GDM1 (cell line): Measurements from ENCODE around the gene C1orf198.

Source experiments
- DNase-seq: peaks from one replicate; lab custom pipeline; 2025; lab: John Stamatoyannopoulos, UW

Gene C1orf198

GRCh38 chr1:230832476-230832875 lies 35.8 kb downstream of the C1orf198 start:
- no peak for DNase-seq

DNA sequence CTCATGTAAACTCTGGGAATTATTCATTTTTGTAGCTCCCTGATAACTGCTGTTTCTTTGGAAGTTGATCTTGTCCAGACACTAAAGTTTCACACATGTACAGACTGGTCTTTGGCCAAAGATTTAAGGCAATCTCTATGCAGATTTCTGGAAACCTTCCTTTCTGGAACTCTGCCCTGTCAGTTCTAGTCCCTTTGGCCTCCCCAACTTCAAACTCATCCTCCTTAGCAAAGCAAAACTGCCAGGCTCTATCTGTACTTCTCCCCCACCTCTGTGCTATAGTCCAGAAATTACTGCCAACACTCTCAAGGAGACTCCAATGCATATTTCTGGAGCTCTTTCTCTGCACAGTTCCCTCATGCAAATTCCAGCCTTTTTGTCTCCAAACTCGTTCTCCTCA lies 36.5 kb downstream of the C1orf198 start:
- DNase-seq: no peak

- DNase-seq: no peak
Measured at GRCh38 chr1:230828421-230828820, 39.9 kb downstream of the C1orf198 start.

- no peak for DNase-seq
Measured at GRCh38 chr1:230827801-230828200, 40.5 kb downstream of the C1orf198 start.

DNA sequence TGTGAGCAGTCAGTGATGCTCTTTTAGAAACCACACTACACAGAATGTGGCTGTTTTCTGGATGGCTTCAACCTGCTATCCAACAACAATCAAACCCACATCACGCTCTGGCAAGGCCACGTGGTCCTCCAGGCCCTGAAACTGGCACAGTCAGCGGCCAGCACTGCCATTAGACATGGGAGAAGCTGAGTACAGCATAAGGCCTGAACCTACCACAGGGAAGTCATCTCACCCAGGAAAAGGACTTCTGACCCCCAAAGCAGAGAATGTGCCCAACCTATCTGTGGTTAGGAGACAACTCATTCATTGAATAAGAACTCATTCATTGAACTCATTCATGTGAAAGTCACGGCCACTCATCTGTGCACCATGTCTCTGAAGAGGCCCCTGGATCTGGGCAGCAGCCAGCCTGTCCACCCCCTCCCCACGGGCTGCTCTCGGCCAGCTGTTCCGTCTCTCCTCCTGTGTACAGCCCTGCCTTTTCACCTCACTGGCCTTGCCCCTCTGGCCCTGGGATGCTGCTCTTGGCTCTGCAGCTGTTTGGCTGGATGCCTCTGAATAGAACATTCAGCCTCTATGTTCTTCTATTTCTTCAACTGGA lies 41.1 kb downstream of the C1orf198 start:
- DNase-seq: no peak

DNA sequence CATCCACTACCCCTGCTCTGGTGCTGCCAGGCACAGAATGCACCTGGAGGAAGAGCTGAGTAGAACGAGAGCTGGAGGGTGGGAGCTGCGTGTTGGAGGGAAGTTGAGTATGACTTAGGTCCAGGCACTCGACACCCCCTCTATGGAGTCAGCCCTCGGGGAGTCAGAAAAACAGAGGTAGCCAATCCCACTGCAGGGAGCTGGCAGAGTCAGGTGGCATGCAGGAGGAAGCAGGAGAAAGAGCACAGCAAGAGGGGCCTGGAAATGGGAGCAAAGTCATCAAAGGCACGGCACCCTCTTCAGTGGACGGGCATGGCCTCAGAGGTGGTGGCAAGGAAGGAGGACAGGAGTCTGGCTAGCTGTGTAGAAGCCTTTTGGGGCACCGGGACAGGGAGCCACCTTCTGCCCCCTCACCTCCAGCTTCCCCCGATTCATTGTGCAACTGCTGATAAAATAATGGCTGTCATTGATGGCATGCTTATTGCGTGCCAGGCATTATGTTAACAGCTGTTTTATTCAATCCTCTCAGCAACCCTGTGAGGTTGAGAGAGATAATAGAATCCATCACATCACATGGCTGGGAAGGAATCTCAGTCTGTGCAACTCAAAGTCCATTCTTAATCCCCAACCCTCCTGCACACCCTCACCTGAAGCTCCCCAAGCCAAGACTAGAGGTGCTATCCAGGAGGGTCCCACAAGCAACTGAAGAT lies 42.0 kb downstream of the C1orf198 start:
- DNase-seq: no peak

- DNase-seq: no peak
Measured at GRCh38 chr1:230825761-230826160, 42.6 kb downstream of the C1orf198 start.

DNA sequence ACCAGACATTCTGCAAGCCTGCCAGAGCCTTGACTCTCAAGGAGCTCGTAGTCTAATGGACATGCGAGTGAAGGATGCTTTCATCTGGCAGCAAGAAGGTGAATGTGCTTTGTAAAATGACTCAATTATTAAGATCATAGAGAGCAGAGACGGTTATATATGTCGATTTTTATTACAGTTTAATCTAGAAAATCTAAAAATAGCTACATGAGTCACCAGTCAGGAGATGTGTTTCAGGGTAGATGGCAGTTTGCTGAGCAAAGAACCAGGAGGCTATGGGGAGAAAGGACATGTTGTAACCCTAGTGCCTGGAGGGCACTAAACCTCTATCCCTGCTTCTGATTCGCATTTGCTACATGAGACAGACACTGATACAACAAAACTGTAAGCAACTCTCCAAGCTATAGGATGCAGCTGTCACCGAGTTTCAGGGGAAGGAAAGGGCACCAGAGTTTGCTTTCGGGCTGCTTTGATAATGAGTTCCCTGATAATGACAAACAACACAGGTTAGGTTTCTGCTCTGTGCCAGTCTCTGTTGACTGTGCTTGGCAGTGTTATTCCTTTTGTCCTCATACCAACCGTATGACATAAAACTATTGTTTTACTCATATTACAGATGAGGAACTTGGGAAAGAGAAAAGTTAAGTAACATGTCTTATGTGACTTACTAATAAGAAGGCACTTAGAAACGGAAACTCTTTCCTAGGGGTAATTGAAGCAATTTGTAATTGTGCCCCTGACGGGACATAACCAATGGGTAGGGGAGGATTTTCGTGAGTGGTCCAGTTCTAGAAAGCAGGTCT lies 43.2 kb downstream of the C1orf198 start:
- DNase-seq: no peak

DNA sequence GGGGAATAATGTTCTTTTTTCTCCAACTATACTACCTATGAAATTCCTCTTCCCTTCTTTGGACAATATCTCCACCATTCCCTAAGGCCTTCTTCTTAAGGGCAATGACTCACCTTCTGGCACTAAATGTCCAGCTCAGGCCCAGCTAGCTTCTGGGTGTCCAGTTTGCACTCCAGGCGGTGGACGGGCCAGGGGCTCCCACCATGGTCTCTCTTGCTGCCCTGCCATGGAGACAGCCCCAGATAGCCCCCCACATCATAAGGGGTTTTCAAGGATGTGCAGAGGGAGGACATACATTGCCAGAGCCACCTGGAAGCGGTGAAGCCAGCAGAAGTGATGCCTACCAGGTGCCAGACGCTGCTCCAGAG lies 43.8 kb downstream of the C1orf198 start:
- DNase-seq: no peak

GRCh38 chr1:230823931-230824381 lies 44.4 kb downstream of the C1orf198 start:
- no peak for DNase-seq

DNA sequence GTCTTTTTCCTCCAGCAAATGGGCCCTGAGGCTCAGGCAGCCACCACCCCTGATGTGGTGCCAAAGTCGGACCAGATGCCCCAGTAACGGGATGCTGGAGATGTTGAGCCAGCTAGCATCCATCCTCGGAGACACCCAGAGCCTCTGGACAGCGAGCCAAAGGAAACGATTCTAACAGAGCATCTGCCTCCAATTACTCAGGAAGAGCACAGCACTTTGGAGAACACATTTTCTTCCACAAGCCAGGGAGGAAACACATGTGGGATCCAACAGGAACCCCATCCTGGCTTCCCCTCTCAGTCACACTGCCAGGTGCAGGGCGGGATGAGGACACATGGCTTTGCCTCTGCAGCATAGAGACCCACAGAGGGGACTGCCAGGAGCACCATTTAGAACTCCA lies 44.9 kb downstream of the C1orf198 start:
- no peak for DNase-seq

DNA sequence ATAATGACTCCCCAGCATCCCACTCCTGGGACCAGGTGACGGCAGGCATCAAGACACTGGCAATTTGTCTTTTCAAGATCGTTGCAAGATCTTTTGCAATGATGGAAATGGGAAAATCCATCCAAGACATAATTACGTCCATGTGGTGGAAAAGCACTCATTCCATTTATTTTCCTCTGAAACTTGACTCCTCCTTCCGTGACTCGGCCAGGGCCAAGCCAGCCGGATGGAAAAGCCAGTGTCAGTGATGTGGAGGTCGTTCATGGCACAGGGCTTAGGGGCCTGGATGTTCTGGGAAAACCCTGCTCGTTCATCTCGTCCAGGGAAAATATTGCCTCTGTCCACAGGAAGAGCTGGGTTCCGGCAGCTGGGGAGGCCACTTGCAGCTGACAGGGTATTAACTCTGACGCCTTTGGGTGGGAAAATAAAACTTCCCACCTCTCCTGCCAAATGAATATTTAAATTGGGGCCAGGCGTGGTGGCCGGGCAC lies 46.2 kb downstream of the C1orf198 start:
- no peak for DNase-seq

DNA sequence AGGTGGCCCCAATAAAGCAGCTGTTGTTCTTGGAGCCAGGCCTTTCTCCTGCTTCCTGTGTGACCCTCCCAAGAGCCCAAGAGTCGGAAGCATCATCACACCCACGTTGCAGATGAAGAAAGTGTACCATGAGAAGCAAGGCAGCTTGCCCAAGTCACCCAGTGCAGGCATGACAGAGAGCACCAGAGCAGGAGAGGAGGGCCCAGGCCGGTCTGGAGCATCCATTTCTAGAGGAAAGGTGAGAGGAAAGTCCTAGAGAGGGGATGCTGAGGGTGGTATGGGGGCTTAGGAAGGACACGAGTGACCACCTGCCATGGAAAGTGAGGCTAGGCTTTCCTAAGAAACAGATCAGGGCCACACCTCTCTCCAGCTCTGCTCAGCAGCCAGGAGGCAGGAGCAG lies 47.0 kb downstream of the C1orf198 start:
- DNase-seq: no peak

DNA sequence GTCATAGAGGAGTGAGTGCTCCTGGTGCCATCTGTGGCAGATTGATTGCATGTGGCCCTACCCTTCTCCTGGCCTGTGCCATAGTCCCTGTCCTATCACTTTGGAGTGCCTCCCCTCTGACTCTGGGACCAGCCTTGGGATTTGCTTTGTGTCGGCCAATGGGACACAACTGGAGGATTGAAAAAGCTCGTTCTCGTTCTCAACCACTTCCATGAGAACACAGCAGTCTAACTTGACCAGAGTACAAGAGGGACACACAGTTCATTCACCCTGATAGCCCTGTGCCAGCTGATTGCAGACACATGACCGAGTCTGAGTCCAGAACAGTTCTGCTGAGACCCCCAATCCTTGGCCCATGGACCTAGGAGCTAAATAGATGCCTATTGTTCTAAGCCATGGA lies 47.8 kb downstream of the C1orf198 start:
- DNase-seq: no peak

DNA sequence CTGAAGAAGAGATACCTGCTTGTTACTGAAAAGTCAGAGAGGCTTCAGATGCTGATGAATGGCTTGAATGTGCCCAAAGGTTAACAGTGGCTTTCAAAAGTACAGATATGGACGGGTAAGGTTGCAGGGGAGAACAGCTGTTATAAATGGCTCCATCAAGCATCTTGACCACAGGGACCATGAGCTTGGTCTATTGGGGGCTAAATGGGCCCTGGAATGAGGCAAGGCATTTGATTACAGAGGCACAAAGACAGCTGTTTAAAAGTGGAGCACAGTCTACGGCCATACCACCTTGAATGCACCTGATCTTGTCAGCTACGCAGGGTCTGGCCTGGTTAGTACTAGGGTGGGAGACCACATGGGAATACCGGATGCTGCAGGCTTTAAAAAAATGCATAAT lies 48.3 kb downstream of the C1orf198 start:
- no peak for DNase-seq

DNA sequence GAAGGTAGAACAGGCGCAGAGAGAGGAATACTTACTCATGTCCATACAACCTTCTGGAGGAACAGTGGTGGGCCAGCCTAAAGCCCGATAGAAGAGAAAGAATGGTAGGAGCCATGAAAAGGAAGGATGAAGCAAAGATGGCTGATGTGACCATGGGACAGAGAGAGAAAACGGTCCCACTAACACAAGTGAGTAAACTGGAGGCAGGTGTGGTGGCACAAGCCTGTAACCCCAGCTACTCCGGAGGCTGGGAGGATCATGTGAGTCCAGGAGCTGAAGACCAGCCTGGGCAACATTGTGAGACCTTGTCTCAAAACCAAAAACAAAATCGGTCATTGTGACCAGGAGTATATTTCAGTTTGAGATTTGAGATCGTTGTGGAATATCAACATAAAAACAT lies 49.4 kb downstream of the C1orf198 start:
- DNase-seq: no peak

DNA sequence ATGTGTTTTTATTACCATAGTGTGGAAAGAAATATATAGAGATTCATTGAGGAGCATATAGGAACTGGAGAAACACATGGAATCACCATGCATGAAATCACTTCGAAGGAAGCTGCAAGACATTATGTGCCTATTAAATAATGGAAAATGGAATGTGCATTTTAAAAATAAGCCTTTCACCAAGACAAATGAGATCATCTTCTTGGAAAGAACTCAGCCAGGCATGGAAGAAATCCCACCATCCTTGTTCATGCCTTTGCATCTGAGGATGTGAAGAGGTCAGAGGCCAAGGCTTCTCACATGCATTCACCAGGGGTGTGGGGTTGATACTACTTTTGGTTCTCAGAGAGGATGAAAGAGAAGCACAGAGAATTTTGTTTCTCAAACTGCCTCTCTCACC lies 50.0 kb downstream of the C1orf198 start:
- DNase-seq: no peak

DNA sequence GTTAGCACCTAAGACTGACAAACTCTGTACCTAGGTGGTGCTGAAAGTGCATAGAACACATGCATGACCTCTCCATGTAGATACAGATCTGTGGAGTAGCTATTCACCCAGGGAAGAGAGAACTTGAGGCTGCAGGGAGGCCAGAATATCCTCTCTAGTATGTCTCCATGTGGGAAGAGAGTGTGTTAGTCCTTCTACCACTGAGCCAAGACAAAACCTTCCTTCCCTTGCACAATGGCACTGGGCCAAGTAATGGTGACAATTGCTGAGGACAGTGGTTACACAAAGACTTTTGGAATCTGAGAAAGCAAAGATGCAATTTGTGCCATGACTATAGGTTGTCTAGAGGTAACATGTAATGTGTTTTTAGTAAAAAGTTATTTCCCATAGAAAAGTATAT lies 52.3 kb downstream of the C1orf198 start:
- no peak for DNase-seq

DNA sequence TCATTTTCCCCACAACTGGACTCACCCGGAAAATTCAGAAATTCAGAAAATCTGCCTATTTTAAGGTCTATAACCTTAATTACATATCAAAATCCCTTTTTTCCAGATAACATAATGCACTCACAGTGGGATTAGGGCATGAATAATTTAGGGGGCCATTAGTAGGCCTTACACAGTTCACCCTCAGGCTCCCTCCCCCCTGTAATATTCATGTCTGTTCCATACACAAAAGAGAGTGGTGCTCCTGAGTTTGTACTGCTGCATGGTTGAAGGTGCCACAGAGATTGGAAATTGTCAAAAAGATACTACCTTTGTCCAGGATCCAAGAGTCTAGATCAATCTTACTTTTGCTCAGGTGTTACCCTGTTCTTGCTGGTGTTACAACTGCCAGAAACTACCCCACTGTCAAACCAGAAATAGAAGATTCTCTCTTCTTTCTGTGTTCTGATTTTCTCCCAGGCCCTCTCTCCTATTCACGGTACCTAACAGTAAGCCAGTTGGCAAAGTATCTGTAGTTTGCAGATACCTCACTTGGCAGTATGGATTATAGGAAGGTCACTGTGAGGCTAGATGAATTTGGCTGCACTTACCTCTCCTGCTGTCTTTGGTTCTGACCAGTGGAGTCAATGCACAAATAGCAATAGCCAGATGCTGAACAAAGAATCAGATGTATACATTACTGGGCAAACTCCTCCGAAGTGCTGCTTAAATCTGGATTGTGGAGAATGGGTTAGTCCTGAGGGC lies 53.2 kb downstream of the C1orf198 start:
- DNase-seq: no peak

DNA sequence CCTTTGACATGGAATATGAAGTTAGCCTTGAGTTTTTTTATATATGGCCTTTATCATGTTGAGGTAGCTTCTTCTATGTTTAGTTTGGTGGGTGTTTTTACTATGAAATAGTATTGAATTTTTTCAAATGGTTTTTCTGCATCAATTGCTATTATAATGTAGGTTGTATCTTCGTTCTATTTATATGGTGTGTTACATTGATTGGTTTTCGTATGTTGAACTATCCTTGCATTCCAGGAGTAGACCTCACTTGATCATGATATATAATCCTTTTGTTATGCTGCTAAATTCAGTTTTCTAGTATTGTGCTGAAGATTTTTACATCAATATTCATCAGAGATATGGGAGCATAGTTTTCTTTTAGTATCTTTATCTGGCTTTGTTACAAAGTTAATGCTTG lies 55.8 kb downstream of the C1orf198 start:
- no peak for DNase-seq

DNA sequence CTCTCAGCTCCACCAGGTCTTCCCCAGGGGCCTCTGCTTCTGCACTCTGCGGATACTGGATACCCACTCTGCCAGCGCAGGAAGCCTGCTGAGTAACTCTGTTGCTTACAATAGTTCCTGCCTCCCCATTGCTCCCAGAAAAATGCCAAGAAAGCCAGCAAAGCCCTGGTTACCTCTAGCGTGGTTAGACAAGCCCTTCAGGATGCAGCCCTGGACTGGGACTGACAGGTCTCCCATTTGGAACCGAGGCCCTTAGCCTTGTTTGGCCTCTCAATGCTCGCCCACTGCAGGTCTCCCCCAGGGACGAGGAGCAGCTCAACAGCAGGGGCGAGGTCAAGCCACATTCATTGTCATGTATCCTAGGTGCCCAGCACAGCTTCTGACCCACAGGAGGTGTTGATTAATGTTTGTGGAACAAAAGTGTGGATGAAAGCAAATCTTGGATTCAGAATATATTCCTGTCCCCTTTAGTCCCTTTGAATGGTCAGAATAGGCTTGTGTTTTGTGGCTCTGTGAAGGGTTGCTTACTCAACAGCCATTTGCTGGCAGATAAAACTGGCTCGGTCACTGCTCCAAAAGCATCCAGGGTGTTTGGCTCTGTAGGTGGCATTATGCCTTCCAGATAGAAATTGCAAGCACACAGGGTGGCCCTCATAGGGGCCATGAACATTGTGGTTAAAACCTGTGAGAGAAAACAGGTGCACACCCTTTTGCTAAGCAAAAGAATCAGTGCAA lies 58.9 kb downstream of the C1orf198 start:
- DNase-seq: no peak
